HepG2 (cell line): ENCODE results near the gene CRYBA1. TPM values are rescaled to one million over a fixed set of nuclear protein-coding genes. Genes with fewer than 3 reads are reported as not detected.

ENCODE experiments used
- BHLHE40 ChIP-seq: IDR thresholded peaks from 2 replicates; pipeline ENCODE4 v1.6.1; 2011; ENCODE audit warnings: low read length, improper control_type of control experiment
- HNF4A ChIP-seq: sonication (generic); formaldehyde crosslinking; IDR thresholded peaks from 2 replicates; pipeline ENCODE4 v1.4.0; 2020; ENCODE audit warnings: missing genetic modification reagents
- HNF4G ChIP-seq, 2 experiments: sonication (generic) in 1 of 2; formaldehyde crosslinking in 1 of 2; IDR thresholded peaks; 2 replicates each; pipeline versions ENCODE4 v1.4.0 to v1.6.1; 2011 to 2020; ENCODE audit warnings: borderline replicate concordance in 2 of 2, low read depth in 2 of 2, mild to moderate bottlenecking in 2 of 2, low read length in 1 of 2, missing genetic modification reagents in 1 of 2, moderate library complexity in 1 of 2
- KDM1A ChIP-seq: IDR thresholded peaks from 2 replicates; pipeline ENCODE4 v1.6.1; 2016; ENCODE audit warnings: missing compliant biosample characterization
- RCOR2 ChIP-seq: IDR thresholded peaks from 2 replicates; pipeline ENCODE4 v1.6.1; 2016; ENCODE audit warnings: missing biosample characterization, missing genetic modification reagents
- SOX6 ChIP-seq, 2 experiments: fragments of 450-650 bp in 1 of 2; sonication (generic) in 1 of 2; formaldehyde crosslinking in 1 of 2; IDR thresholded peaks; 2 replicates each; pipeline versions ENCODE4 v1.4.0 to v1.6.1; 2017 to 2020; ENCODE audit warnings: antibody characterized with exemption in 1 of 2, mild to moderate bottlenecking in 1 of 2, missing genetic modification reagents in 1 of 2
- TBX3 ChIP-seq: fragments of 450-650 bp; IDR thresholded peaks from 2 replicates; pipeline ENCODE4 v1.6.1; 2017; ENCODE audit warnings: antibody characterized with exemption, mild to moderate bottlenecking, inconsistent platforms, borderline replicate concordance
- polyA plus RNA-seq, 8 experiments: library from polyadenylated mRNA; depleted of rRNA in 3 of 8; stranded (reverse) in 7 of 8; unstranded in 1 of 8; fragments of >200 nt; fragmentation: Illumina TruSeq in 4 of 8; extraction: Trizol in 4 of 8; gene quantifications; 2 replicates each; pipeline versions ENCODE4 v1.2.1 to v1.2.3, GENCODE V29; 2011 to 2016; ENCODE audit warnings: low read depth in 4 of 8, missing spikeins in 1 of 8, mixed read lengths in 1 of 8; ENCODE audit not compliant: insufficient read depth in 1 of 8
- total RNA-seq, 5 experiments: library from RNA; depleted of rRNA; stranded (reverse); fragments of >200 nt; fragmentation: Illumina TruSeq; extraction: Trizol; gene quantifications; 2 replicates each; pipeline ENCODE4 v1.2.3, GENCODE V29; 2016; ENCODE audit warnings: low read depth in 1 of 5
- TF ChIP-seq, protein P1 (sequence below): sonication (generic); formaldehyde crosslinking; IDR thresholded peaks from 2 replicates; pipeline ENCODE4 v1.4.0; 2020; ENCODE audit warnings: mild to moderate bottlenecking, missing genetic modification reagents, borderline replicate concordance
- TF ChIP-seq, protein P2 (sequence below), 2 experiments: fragments of 450-650 bp in 1 of 2; sonication (generic) in 1 of 2; formaldehyde crosslinking in 1 of 2; IDR thresholded peaks; 2 replicates each; pipeline versions ENCODE4 v1.6.1 to v1.8.0; 2016 to 2022; ENCODE audit warnings: antibody characterized with exemption in 1 of 2, mild to moderate bottlenecking in 1 of 2, missing genetic modification reagents in 1 of 2
- TF ChIP-seq, protein P3 (sequence below): sonication (generic); formaldehyde crosslinking; conservative IDR thresholded peaks from 2 replicates; pipeline ENCODE4 v1.4.0; 2020; ENCODE audit warnings: mild to moderate bottlenecking, missing genetic modification reagents, moderate library complexity

Gene CRYBA1
- total and polyA plus RNA-seq, 2 of the 13 experiments (the other 11 are each of a cell fraction or from before 2014, with no cell fraction given) = not detected

DNA sequence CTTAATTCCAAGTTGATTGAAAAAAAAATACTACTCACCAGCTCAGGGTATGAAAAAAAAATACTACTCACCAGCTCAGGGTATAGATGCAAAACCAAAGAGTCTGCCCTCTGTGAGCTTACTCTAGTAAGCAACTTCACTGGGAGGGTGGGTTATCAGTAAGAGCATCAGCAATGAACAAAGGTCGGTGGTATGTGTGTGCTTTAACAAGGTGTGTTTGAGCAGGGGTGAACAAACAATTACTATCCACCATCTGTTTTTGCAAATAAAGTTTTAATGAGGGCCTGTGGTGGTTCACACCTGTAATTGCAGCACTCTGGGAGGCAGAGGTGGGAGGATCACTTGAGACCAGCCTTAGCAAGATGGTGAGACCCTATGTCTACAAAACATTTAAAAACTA is 27.3 kb downstream of the CRYBA1 start (continued):
- TF ChIP-seq, protein P1, sequence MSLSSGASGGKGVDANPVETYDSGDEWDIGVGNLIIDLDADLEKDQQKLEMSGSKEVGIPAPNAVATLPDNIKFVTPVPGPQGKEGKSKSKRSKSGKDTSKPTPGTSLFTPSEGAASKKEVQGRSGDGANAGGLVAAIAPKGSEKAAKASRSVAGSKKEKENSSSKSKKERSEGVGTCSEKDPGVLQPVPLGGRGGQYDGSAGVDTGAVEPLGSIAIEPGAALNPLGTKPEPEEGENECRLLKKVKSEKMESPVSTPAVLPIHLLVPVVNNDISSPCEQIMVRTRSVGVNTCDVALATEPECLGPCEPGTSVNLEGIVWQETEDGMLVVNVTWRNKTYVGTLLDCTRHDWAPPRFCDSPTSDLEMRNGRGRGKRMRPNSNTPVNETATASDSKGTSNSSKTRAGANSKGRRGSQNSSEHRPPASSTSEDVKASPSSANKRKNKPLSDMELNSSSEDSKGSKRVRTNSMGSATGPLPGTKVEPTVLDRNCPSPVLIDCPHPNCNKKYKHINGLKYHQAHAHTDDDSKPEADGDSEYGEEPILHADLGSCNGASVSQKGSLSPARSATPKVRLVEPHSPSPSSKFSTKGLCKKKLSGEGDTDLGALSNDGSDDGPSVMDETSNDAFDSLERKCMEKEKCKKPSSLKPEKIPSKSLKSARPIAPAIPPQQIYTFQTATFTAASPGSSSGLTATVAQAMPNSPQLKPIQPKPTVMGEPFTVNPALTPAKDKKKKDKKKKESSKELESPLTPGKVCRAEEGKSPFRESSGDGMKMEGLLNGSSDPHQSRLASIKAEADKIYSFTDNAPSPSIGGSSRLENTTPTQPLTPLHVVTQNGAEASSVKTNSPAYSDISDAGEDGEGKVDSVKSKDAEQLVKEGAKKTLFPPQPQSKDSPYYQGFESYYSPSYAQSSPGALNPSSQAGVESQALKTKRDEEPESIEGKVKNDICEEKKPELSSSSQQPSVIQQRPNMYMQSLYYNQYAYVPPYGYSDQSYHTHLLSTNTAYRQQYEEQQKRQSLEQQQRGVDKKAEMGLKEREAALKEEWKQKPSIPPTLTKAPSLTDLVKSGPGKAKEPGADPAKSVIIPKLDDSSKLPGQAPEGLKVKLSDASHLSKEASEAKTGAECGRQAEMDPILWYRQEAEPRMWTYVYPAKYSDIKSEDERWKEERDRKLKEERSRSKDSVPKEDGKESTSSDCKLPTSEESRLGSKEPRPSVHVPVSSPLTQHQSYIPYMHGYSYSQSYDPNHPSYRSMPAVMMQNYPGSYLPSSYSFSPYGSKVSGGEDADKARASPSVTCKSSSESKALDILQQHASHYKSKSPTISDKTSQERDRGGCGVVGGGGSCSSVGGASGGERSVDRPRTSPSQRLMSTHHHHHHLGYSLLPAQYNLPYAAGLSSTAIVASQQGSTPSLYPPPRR (CRISPR knock-in tag) = peak; percentile 67; the same call in 1 of the 2 replicates
- TF ChIP-seq RCOR2 (CRISPR knock-in tag) = 0 out of 2 replicates have a peak, but pooled peaks have one; percentile 36
- TF ChIP-seq, protein P2, sequence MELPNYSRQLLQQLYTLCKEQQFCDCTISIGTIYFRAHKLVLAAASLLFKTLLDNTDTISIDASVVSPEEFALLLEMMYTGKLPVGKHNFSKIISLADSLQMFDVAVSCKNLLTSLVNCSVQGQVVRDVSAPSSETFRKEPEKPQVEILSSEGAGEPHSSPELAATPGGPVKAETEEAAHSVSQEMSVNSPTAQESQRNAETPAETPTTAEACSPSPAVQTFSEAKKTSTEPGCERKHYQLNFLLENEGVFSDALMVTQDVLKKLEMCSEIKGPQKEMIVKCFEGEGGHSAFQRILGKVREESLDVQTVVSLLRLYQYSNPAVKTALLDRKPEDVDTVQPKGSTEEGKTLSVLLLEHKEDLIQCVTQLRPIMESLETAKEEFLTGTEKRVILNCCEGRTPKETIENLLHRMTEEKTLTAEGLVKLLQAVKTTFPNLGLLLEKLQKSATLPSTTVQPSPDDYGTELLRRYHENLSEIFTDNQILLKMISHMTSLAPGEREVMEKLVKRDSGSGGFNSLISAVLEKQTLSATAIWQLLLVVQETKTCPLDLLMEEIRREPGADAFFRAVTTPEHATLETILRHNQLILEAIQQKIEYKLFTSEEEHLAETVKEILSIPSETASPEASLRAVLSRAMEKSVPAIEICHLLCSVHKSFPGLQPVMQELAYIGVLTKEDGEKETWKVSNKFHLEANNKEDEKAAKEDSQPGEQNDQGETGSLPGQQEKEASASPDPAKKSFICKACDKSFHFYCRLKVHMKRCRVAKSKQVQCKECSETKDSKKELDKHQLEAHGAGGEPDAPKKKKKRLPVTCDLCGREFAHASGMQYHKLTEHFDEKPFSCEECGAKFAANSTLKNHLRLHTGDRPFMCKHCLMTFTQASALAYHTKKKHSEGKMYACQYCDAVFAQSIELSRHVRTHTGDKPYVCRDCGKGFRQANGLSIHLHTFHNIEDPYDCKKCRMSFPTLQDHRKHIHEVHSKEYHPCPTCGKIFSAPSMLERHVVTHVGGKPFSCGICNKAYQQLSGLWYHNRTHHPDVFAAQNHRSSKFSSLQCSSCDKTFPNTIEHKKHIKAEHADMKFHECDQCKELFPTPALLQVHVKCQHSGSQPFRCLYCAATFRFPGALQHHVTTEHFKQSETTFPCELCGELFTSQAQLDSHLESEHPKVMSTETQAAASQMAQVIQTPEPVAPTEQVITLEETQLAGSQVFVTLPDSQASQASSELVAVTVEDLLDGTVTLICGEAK (IDR thresholded peaks at IDR 0.05) = peak; percentile 88
- TF ChIP-seq, protein P2 (CRISPR knock-in tag; IDR thresholded peaks at IDR 0.05) = peak; percentile 99
- TF ChIP-seq BHLHE40 = 0 out of 2 replicates have a peak, but pooled peaks have one; percentile 5
- peak; percentile 72 for TF ChIP-seq HNF4A (CRISPR knock-in tag)
- 0 out of 2 replicates have a peak, but pooled peaks have one; percentile 12 for TF ChIP-seq KDM1A (CRISPR knock-in tag)
- TF ChIP-seq TBX3 = peak; percentile 93
- TF ChIP-seq, protein P3, sequence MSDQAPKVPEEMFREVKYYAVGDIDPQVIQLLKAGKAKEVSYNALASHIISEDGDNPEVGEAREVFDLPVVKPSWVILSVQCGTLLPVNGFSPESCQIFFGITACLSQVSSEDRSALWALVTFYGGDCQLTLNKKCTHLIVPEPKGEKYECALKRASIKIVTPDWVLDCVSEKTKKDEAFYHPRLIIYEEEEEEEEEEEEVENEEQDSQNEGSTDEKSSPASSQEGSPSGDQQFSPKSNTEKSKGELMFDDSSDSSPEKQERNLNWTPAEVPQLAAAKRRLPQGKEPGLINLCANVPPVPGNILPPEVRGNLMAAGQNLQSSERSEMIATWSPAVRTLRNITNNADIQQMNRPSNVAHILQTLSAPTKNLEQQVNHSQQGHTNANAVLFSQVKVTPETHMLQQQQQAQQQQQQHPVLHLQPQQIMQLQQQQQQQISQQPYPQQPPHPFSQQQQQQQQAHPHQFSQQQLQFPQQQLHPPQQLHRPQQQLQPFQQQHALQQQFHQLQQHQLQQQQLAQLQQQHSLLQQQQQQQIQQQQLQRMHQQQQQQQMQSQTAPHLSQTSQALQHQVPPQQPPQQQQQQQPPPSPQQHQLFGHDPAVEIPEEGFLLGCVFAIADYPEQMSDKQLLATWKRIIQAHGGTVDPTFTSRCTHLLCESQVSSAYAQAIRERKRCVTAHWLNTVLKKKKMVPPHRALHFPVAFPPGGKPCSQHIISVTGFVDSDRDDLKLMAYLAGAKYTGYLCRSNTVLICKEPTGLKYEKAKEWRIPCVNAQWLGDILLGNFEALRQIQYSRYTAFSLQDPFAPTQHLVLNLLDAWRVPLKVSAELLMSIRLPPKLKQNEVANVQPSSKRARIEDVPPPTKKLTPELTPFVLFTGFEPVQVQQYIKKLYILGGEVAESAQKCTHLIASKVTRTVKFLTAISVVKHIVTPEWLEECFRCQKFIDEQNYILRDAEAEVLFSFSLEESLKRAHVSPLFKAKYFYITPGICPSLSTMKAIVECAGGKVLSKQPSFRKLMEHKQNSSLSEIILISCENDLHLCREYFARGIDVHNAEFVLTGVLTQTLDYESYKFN (CRISPR knock-in tag) = peak; percentile 67
- peak; percentile 71 for TF ChIP-seq HNF4G (IDR thresholded peaks at IDR 0.05; ENCODE audit: borderline replicate concordance, low read depth, low read length)
- no peak for TF ChIP-seq HNF4G (CRISPR knock-in tag; IDR thresholded peaks at IDR 0.05; ENCODE audit: borderline replicate concordance, low read depth)
- no peak for TF ChIP-seq SOX6 (IDR thresholded peaks at IDR 0.05)
- peak; percentile 81 for TF ChIP-seq SOX6 (CRISPR knock-in tag; IDR thresholded peaks at IDR 0.05)
